Neural cell (in vitro differentiated cells): ENCODE data around the gene CDK5R1. TPM values are rescaled to one million over a fixed set of nuclear protein-coding genes. Genes with fewer than 3 reads are reported as not detected.

Experiments used
- H2AFZ ChIP-seq: fragments of 200-600, 300-800 bp; sonication (generic), shearing (Covaris generic); 2 replicates; pipeline ENCODE4 v1.6.0; 2014; ENCODE audit warnings: low read depth, mild to moderate bottlenecking, antibody characterized with exemption, low read length, moderate library complexity
- H3F3A ChIP-seq: fragments of 200-600 bp; shearing (Covaris generic); 2 replicates; pipeline ENCODE4 v1.6.1; 2016; ENCODE audit warnings: mild to moderate bottlenecking, moderate library complexity, mixed read lengths, antibody characterized with exemption, low read length; ENCODE audit not compliant: insufficient read depth, poor library complexity, severe bottlenecking
- H3K27ac ChIP-seq: fragments of 200-600, 300-800 bp; sonication (generic), shearing (Covaris generic); 2 replicates; pipeline ENCODE4 v1.5.1; 2014; ENCODE audit warnings: mild to moderate bottlenecking, low read length, moderate library complexity
- H3K27me3 ChIP-seq: fragments of 300-800, 200-600 bp; sonication (generic), shearing (Covaris generic); 2 replicates; pipeline ENCODE4 v1.6.0; 2014; ENCODE audit warnings: mild to moderate bottlenecking, low read depth, low read length, moderate library complexity; ENCODE audit not compliant: insufficient read depth
- H3K36me3 ChIP-seq: fragments of 300-800, 200-600 bp; sonication (generic), shearing (Covaris generic); 2 replicates; pipeline ENCODE4 v1.5.1; 2014; ENCODE audit warnings: mild to moderate bottlenecking, antibody characterized with exemption, low read length, moderate library complexity; ENCODE audit not compliant: insufficient read depth
- H3K4me2 ChIP-seq: fragments of 300-800, 200-600 bp; sonication (generic), shearing (Covaris generic); 2 replicates; pipeline ENCODE4 v1.6.0; 2014; ENCODE audit warnings: mild to moderate bottlenecking, low read length
- H3K4me3 ChIP-seq: fragments of 300-800, 200-600 bp; sonication (generic), shearing (Covaris generic); 2 replicates; pipeline ENCODE4 v1.5.1; 2014; ENCODE audit warnings: mild to moderate bottlenecking, low read length, moderate library complexity
- H3K79me2 ChIP-seq: fragments of 200-600 bp; shearing (Covaris generic); replicated peaks from 2 replicates; pipeline ENCODE4 v1.6.0; 2014; ENCODE audit warnings: mild to moderate bottlenecking, low read length, moderate library complexity; ENCODE audit not compliant: insufficient read depth
- H3K9ac ChIP-seq: fragments of 300-800, 200-600 bp; sonication (generic), shearing (Covaris generic); 2 replicates; pipeline ENCODE4 v1.6.1; 2016; ENCODE audit warnings: mild to moderate bottlenecking, low read length, mixed read lengths
- H3K9me2 ChIP-seq: fragments of 200-600 bp; shearing (Covaris generic); 2 replicates; pipeline ENCODE4 v1.6.1; 2016; ENCODE audit warnings: mild to moderate bottlenecking, low read length, mixed read lengths; ENCODE audit not compliant: insufficient read depth
- H3K9me3 ChIP-seq: fragments of 200-600, 300-800 bp; sonication (generic), shearing (Covaris generic); 2 replicates; pipeline ENCODE4 v1.6.1; 2016; ENCODE audit warnings: mild to moderate bottlenecking, mixed run types, low read length, moderate library complexity, mixed read lengths
- H4K20me1 ChIP-seq: fragments of 200-600 bp; shearing (Covaris generic); 2 replicates; pipeline ENCODE4 v1.6.1; 2016; ENCODE audit warnings: mild to moderate bottlenecking, mixed run types; ENCODE audit not compliant: insufficient read depth
- EP300 ChIP-seq: fragments of 450-650 bp; conservative IDR thresholded peaks from 2 replicates; pipeline ENCODE4 v1.6.1; 2014; ENCODE audit warnings: antibody characterized with exemption, mild to moderate bottlenecking, moderate library complexity; ENCODE audit not compliant: poor library complexity, severe bottlenecking
- EZH2 ChIP-seq: fragments of 200-600, 300-800 bp; shearing (Covaris generic), sonication (generic); IDR thresholded peaks from 2 replicates; pipeline ENCODE4 v1.6.1; 2014; ENCODE audit warnings: antibody characterized with exemption, low read length, borderline replicate concordance, mild to moderate bottlenecking; ENCODE audit not compliant: insufficient read depth, poor library complexity, severe bottlenecking
- MXI1 ChIP-seq: fragments of 450-650 bp; conservative IDR thresholded peaks from 2 replicates; pipeline ENCODE4 v1.6.1; 2014; ENCODE audit warnings: antibody characterized with exemption, mild to moderate bottlenecking; ENCODE audit not compliant: poor library complexity, severe bottlenecking
- POLR2AphosphoS5 ChIP-seq: IDR thresholded peaks from 2 replicates; pipeline ENCODE4 v1.6.1; 2012
- RAD21 ChIP-seq: fragments of 450-650 bp; conservative IDR thresholded peaks from 2 replicates; pipeline ENCODE4 v1.6.1; 2014; ENCODE audit warnings: antibody characterized with exemption, mild to moderate bottlenecking, moderate library complexity
- SMC3 ChIP-seq: fragments of 450-650 bp; conservative IDR thresholded peaks from 2 replicates; pipeline ENCODE4 v1.6.1; 2014; ENCODE audit warnings: antibody characterized with exemption, mild to moderate bottlenecking, moderate library complexity; ENCODE audit not compliant: poor library complexity
- TAF1 ChIP-seq: IDR thresholded peaks from 2 replicates; pipeline ENCODE4 v1.6.1; 2012; ENCODE audit warnings: low read depth
- polyA plus RNA-seq: library from polyadenylated mRNA; depleted of rRNA; stranded (reverse); fragments of >200 nt; gene quantifications from 2 replicates; pipeline ENCODE4 v1.2.3, GENCODE V29; 2014
- TF ChIP-seq, protein P1 (sequence below): IDR thresholded peaks from 2 replicates; pipeline ENCODE4 v1.6.1; 2012; ENCODE audit warnings: borderline replicate concordance
- TF ChIP-seq, protein P2 (sequence below): fragments of 450-650 bp; IDR thresholded peaks from 2 replicates; pipeline ENCODE4 v1.5.1; 2014; ENCODE audit warnings: antibody characterized with exemption, mild to moderate bottlenecking, moderate library complexity; ENCODE audit not compliant: poor library complexity, severe bottlenecking

CDK5R1 gene
- polyA plus RNA-seq, 1 donor from 2014 or later = 199 TPM

DNA sequence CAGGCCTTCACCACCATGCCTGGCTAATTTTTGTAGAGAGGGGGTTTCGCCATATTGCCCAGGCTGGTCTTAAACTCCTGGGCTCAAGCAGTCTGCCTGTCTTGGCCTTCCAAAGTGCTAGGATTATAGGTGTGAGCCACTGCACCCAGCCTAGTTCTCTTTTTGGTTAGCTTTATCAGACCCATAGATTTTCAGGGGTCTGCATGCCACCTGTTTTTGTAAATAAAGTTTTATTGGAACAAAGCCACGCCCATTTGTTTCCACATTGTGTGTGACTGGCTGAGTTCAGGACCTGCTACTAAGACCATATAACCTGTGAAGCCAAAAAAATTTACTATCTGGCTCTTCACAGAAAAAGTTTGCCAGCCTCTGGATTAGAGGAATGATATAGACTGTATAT is 34.9 kb upstream of the CDK5R1 start:
- Histone ChIP-seq H3K9me2 (no peaks in the 10 kb centered on the region), H3K9ac (no peak overlapping the region), H3K79me2 (peaks cover 36% of the 10 kb centered on the region), H3K27ac (no peak overlapping the region), H3K4me3 (no peak overlapping the region), H3K9me3 (no peaks in the 10 kb centered on the region), H3F3A (no peaks in the 10 kb centered on the region), H2AFZ (no peak overlapping the region), H4K20me1 (no peaks in the 10 kb centered on the region), H3K36me3 (peaks cover 24% of the 10 kb centered on the region), H3K27me3 (no peaks in the 10 kb centered on the region), H3K4me2 (no peak overlapping the region)
- TF ChIP-seq, protein P1, sequence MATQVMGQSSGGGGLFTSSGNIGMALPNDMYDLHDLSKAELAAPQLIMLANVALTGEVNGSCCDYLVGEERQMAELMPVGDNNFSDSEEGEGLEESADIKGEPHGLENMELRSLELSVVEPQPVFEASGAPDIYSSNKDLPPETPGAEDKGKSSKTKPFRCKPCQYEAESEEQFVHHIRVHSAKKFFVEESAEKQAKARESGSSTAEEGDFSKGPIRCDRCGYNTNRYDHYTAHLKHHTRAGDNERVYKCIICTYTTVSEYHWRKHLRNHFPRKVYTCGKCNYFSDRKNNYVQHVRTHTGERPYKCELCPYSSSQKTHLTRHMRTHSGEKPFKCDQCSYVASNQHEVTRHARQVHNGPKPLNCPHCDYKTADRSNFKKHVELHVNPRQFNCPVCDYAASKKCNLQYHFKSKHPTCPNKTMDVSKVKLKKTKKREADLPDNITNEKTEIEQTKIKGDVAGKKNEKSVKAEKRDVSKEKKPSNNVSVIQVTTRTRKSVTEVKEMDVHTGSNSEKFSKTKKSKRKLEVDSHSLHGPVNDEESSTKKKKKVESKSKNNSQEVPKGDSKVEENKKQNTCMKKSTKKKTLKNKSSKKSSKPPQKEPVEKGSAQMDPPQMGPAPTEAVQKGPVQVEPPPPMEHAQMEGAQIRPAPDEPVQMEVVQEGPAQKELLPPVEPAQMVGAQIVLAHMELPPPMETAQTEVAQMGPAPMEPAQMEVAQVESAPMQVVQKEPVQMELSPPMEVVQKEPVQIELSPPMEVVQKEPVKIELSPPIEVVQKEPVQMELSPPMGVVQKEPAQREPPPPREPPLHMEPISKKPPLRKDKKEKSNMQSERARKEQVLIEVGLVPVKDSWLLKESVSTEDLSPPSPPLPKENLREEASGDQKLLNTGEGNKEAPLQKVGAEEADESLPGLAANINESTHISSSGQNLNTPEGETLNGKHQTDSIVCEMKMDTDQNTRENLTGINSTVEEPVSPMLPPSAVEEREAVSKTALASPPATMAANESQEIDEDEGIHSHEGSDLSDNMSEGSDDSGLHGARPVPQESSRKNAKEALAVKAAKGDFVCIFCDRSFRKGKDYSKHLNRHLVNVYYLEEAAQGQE = no peak
- no peak for TF ChIP-seq EP300
- TF ChIP-seq RAD21 = no peak
- no peak for TF ChIP-seq MXI1
- no peak for TF ChIP-seq TAF1

DNA sequence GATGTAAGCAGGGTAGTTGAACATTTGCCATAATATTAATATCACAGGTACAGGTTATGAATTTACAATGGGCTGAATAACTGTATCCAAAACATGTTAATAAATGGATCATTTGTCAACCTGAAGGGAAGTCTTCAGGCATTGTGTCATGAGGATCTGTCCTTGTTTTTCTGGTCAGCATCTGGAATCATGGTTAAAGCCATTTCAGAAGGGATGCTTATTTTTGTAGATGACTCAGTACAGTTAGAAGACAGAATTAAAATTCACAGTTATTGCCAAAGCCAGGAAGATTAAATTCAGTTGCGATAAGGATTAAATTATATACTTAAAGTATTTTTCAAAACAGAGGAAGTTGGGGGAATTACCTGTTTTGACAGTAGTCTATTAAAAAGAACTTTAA is 34.5 kb upstream of the CDK5R1 start:
- Histone ChIP-seq H3K9me3 (no peaks in the 10 kb centered on the region), H3K4me3 (no peak overlapping the region), H3K4me2 (no peak overlapping the region), H3K36me3 (peaks cover 24% of the 10 kb centered on the region), H3K9ac (no peak overlapping the region), H4K20me1 (no peaks in the 10 kb centered on the region), H3K27me3 (no peaks in the 10 kb centered on the region), H3K79me2 (peaks cover 32% of the 10 kb centered on the region), H3F3A (no peaks in the 10 kb centered on the region), H3K27ac (no peak overlapping the region), H2AFZ (no peak overlapping the region), H3K9me2 (no peaks in the 10 kb centered on the region)
- TF ChIP-seq EZH2 = no peak
- no peak for TF ChIP-seq POLR2AphosphoS5
- TF ChIP-seq, protein P1 = no peak
- no peak for TF ChIP-seq MXI1
- TF ChIP-seq EP300 = no peak
- no peak for TF ChIP-seq TAF1
- no peak for TF ChIP-seq SMC3
- TF ChIP-seq RAD21 = no peak
- TF ChIP-seq, protein P2, sequence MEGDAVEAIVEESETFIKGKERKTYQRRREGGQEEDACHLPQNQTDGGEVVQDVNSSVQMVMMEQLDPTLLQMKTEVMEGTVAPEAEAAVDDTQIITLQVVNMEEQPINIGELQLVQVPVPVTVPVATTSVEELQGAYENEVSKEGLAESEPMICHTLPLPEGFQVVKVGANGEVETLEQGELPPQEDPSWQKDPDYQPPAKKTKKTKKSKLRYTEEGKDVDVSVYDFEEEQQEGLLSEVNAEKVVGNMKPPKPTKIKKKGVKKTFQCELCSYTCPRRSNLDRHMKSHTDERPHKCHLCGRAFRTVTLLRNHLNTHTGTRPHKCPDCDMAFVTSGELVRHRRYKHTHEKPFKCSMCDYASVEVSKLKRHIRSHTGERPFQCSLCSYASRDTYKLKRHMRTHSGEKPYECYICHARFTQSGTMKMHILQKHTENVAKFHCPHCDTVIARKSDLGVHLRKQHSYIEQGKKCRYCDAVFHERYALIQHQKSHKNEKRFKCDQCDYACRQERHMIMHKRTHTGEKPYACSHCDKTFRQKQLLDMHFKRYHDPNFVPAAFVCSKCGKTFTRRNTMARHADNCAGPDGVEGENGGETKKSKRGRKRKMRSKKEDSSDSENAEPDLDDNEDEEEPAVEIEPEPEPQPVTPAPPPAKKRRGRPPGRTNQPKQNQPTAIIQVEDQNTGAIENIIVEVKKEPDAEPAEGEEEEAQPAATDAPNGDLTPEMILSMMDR = no peak
